ENCODE data around the gene LAPTM5. TPM values are rescaled to one million over a fixed set of nuclear protein-coding genes. Genes with fewer than 3 reads are reported as not detected.

Gene LAPTM5
- total and polyA plus RNA-seq, 2 of the 8 experiments (the other 6 are each of a cell fraction or from before 2014, with no cell fraction given): 0.37 to 1.4 TPM

- TF ChIP-seq CHD2 (IDR thresholded peaks at IDR 0.05; ENCODE audit: low read length): no peak
- TF ChIP-seq BRCA1 (IDR thresholded peaks at IDR 0.05; ENCODE audit: low read depth, low read length): no peak
- no peak for TF ChIP-seq BCL11A (IDR thresholded peaks at IDR 0.05; ENCODE audit: low read depth in 2 of 2, low read length in 2 of 2)
- TF ChIP-seq NANOG (IDR thresholded peaks at IDR 0.05; ENCODE audit: insufficient read depth, low read depth, low read length, poor library complexity, severe bottlenecking): no peak
- TF ChIP-seq CTBP2 (IDR thresholded peaks at IDR 0.05; ENCODE audit: borderline replicate concordance, insufficient read depth, insufficient read length, low read length): no peak
- no peak for TF ChIP-seq GTF2F1 (IDR thresholded peaks at IDR 0.05; ENCODE audit: borderline replicate concordance, low read depth, low read length)
- no peak for TF ChIP-seq RNF2 (IDR thresholded peaks at IDR 0.05; ENCODE audit: borderline replicate concordance, low read depth, low read length, missing control alignments, poor library complexity, severe bottlenecking)
- TF ChIP-seq CBX5 (IDR thresholded peaks at IDR 0.05; ENCODE audit: low read depth, low read length): no peak
- TF ChIP-seq KDM5A (IDR thresholded peaks at IDR 0.05; ENCODE audit: low read length): no peak
Measured at GRCh38 chr1:30735124-30735523, 22.4 kb downstream of the LAPTM5 start (continued).
